GM21515 (cell line): ENCODE measurements around the gene RNF114.
"Not testable (repeated sequence)": the region's sequence is repeated elsewhere in the genome, so short reads cannot be mapped to it uniquely, and the experiment has no call there.

Experiments
- ATAC-seq: cut with Tn5 transposase; IDR thresholded peaks from one replicate; pipeline ENCODE4 v1.9.1; 2021; ENCODE audit not compliant: unreplicated experiment

The RNF114 gene

GRCh38 chr20:49936153-49937026, at the start of gene RNF114:
Gene RNF114 (plus strand): TSS chr20:49936397. CDS start chr20:49936413, 16 bp downstream.
- ATAC-seq = peak; percentile 60

GRCh38 chr20:49886571-49887213, 49.5 kb upstream of the RNF114 start:
- ATAC-seq = no peak

GRCh38 chr20:49887251-49888211, 48.7 kb upstream of the RNF114 start:
- ATAC-seq = no peak

- no peak for ATAC-seq
Observed at GRCh38 chr20:49888212-49889000, 47.8 kb upstream of the RNF114 start.

- no peak for ATAC-seq
Observed at GRCh38 chr20:49889001-49889934, 46.9 kb upstream of the RNF114 start.

- no peak for ATAC-seq
Observed at GRCh38 chr20:49889935-49890333, 46.3 kb upstream of the RNF114 start.

GRCh38 chr20:49890471-49891361, 45.5 kb upstream of the RNF114 start:
- ATAC-seq = no peak

GRCh38 chr20:49891476-49892110, 44.6 kb upstream of the RNF114 start:
- ATAC-seq = no peak

- no peak for ATAC-seq
Observed at GRCh38 chr20:49892260-49892659, 43.9 kb upstream of the RNF114 start.

- no peak for ATAC-seq
Observed at GRCh38 chr20:49892817-49893216, 43.4 kb upstream of the RNF114 start.

GRCh38 chr20:49893242-49894072, 42.7 kb upstream of the RNF114 start:
- no peak for ATAC-seq

- no peak for ATAC-seq
Observed at GRCh38 chr20:49894073-49894470, 42.1 kb upstream of the RNF114 start.

- ATAC-seq = not testable (repeated sequence)
Observed at GRCh38 chr20:49895474-49896093, 40.6 kb upstream of the RNF114 start.

- no peak for ATAC-seq
Observed at GRCh38 chr20:49896204-49896603, 40.0 kb upstream of the RNF114 start.

- no peak for ATAC-seq
Observed at GRCh38 chr20:49899541-49900383, 36.4 kb upstream of the RNF114 start.

GRCh38 chr20:49901588-49901987, 34.6 kb upstream of the RNF114 start:
- ATAC-seq = no peak
